ENCODE data around the gene CFAP299.

DNA sequence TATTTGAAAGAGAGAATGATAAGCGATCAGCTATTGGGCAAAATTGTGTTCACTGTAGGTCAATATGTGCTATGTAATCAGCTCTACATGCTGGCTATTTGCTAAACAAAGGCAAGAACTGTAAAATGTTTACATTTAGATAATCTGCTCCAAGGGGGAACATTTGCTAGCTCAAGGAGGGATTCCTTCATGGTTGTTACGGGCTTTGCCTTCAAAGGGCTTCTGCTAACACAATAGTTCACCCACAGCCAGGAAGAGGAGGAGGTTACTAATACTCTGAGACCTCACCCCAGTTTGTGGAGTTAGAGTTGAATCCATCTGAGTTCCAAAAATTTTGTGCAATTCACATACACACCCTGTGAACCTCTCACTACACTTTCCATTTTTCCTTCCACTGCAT is 587.4 kb downstream of the CFAP299 start:
- no peak for TF ChIP-seq CTCF (IDR thresholded peaks at IDR 0.05)
- TF ChIP-seq ZFX (IDR thresholded peaks at IDR 0.05; ENCODE audit: borderline replicate concordance): no peak
